Measurements from ENCODE around the gene MACROH2A2. TPM values are rescaled to one million over a fixed set of nuclear protein-coding genes. Genes with fewer than 3 reads are reported as not detected.

Gene MACROH2A2
- total RNA-seq, 1 experiment from 2014 or later: 11.3 TPM

DNA sequence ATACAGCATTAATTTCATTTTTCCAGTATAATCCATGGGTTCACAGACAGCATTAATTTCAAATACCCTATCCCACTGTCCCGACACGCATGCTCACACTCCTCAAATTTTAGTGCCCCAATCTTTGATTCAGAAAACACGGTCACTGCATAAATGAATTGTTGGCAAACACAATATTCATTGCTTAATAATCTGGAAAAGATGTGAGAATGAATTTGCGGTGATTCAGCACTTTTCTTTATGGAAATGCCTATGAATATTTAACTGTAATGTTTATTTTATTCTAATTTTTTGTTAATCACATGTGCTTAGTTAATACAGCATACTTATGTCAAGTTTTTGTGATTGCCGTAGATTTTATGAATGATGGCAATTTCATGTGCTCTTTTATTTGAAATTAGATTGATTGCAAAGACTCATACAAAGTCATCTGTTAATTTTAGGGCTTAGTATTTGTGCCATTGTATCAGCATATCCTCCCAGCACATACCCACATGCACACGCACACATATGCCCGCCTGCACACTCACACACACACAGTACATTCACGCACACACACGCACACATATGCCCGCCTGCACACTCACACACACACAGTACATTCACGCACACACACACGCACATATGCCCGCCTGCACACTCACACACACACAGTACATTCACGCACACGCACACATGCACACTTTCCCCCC lies 35.1 kb downstream of the MACROH2A2 start:
- Histone ChIP-seq H2AFZ (ENCODE audit: low read length) (no peak overlapping the region), H3K9ac (ENCODE audit: extremely low read depth, insufficient read length, low read length) (no peak overlapping the region), H3K4ac (ENCODE audit: low read depth, low read length) (no peak overlapping the region), H3K4me1 (ENCODE audit: insufficient read depth, low read length) (0 out of 2 replicates have a peak, but pooled peaks cover 3% of the 10 kb centered on the region), H4K20me1 (ENCODE audit: control insufficient read depth, insufficient read depth, insufficient read length) (no peaks in the 10 kb centered on the region), H3K23ac (ENCODE audit: insufficient read length, low read depth, low read length) (no peak overlapping the region), H3K27me3 (ENCODE audit: insufficient read depth, low read length) (no peaks in the 10 kb centered on the region), H3K18ac (ENCODE audit: insufficient read length, low read depth, low read length) (no peak overlapping the region), H3K14ac (ENCODE audit: insufficient read depth, low read length) (no peak overlapping the region), H4K91ac (ENCODE audit: insufficient read length, low read depth, low read length) (no peak overlapping the region), H4K5ac (ENCODE audit: insufficient read length, low read depth, low read length) (no peak overlapping the region), H3T11ph (ENCODE audit: low read length) (no peak overlapping the region), H3K56ac (ENCODE audit: insufficient read length, low read depth, low read length) (no peak overlapping the region), H2BK5ac (ENCODE audit: insufficient read length, low read length) (no peak overlapping the region), H2BK12ac (ENCODE audit: insufficient read length, low read depth, low read length) (no peak overlapping the region), H2BK120ac (ENCODE audit: low read depth, low read length, poor library complexity, severe bottlenecking) (no peak overlapping the region), H3K79me1 (ENCODE audit: insufficient read depth, low read depth, low read length, poor library complexity, severe bottlenecking) (no peaks in the 10 kb centered on the region), H3K9me3 (ENCODE audit: control insufficient read depth, low read depth, low read length) (no peaks in the 10 kb centered on the region), H2BK15ac (ENCODE audit: low read depth, low read length) (no peak overlapping the region), H4K8ac (replicated peaks; ENCODE audit: insufficient read length, low read depth, low read length) (no peak overlapping the region), H2AK5ac (ENCODE audit: insufficient read length, low read length) (no peak overlapping the region), H3K27ac (ENCODE audit: insufficient read length, low read depth, low read length) (no peak overlapping the region), H3K79me2 (ENCODE audit: insufficient read depth, low read length) (no peaks in the 10 kb centered on the region), H3K4me2 (ENCODE audit: insufficient read depth, insufficient read length, low read length) (no peak overlapping the region), H2BK20ac (ENCODE audit: low read depth, low read length, poor library complexity, severe bottlenecking) (no peak overlapping the region), H3K23me2 (ENCODE audit: insufficient read length, low read depth, low read length, poor library complexity, severe bottlenecking) (no peaks in the 10 kb centered on the region)
- no peaks in the 10 kb centered on the region for H3K9me3 Mint-ChIP-seq
- H3K27me3 Mint-ChIP-seq (ENCODE audit: low read depth): peaks cover 9% of the 10 kb centered on the region; the same call in 1 of the 2 replicates
- no peak for DNase-seq
- H3K36me3 Mint-ChIP-seq (ENCODE audit: insufficient read depth in 1 of 3, low read depth in 3 of 3): peaks cover 0 to 16% (median 2%) of the 10 kb centered on the region in 3 experiments; a peak in 3 of 7 replicates
- peaks cover 2 to 3% of the 10 kb centered on the region in 2 experiments; a peak in 2 of 4 replicates for H3K4me1 Mint-ChIP-seq
- TF ChIP-seq, protein P1, sequence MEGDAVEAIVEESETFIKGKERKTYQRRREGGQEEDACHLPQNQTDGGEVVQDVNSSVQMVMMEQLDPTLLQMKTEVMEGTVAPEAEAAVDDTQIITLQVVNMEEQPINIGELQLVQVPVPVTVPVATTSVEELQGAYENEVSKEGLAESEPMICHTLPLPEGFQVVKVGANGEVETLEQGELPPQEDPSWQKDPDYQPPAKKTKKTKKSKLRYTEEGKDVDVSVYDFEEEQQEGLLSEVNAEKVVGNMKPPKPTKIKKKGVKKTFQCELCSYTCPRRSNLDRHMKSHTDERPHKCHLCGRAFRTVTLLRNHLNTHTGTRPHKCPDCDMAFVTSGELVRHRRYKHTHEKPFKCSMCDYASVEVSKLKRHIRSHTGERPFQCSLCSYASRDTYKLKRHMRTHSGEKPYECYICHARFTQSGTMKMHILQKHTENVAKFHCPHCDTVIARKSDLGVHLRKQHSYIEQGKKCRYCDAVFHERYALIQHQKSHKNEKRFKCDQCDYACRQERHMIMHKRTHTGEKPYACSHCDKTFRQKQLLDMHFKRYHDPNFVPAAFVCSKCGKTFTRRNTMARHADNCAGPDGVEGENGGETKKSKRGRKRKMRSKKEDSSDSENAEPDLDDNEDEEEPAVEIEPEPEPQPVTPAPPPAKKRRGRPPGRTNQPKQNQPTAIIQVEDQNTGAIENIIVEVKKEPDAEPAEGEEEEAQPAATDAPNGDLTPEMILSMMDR (conservative IDR thresholded peaks at IDR 0.05): no peak
- H3K4me3 Mint-ChIP-seq: no peak overlapping the region
- no peak overlapping the region for H3K27ac Mint-ChIP-seq
- no CpG with 5 or more reads among the region's 15 CpGs for WGBS (ENCODE audit: extremely low coverage, insufficient read length, low lambda C conversion rate)

Data from H9 (cell line).